SK-N-SH (cell line): ENCODE data around the gene NFIA. TPM values are rescaled to one million over a fixed set of nuclear protein-coding genes. Genes with fewer than 3 reads are reported as not detected.

Experiments used
- CTCF ChIA-PET: fragments of 300-600, 350-600 bp; formaldehyde crosslinking; extraction: SDS; loops from one replicate; lab custom pipeline; 2021; lab: Yijun Ruan, JAX
- POLR2A ChIA-PET: fragments of 350-600 bp; sonication (Branson Sonifier 250); formaldehyde crosslinking; extraction: SDS; loops from one replicate; lab custom pipeline; 2020; ENCODE audit warnings: antibody characterized with exemption, inconsistent platforms; lab: Yijun Ruan, JAX
- DNase-seq: peaks from one replicate; pipeline ENCODE4 v3.0.0; 2012
- H2AFZ ChIP-seq: fragments of 200-600 bp; sonication (generic); 2 replicates; pipeline ENCODE4 v1.8.1; 2016; ENCODE audit warnings: antibody characterized with exemption, mild to moderate bottlenecking, low read depth
- H3F3A ChIP-seq: fragments of 200-600 bp; sonication (generic); replicated peaks from 2 replicates; pipeline ENCODE3; 2016; ENCODE audit warnings: antibody characterized with exemption, mild to moderate bottlenecking; ENCODE audit not compliant: insufficient read depth
- H3K27ac ChIP-seq, 2 experiments: fragments of 200-500 bp in 1 of 2; fragments of 200-600 bp in 1 of 2; sonication (Bioruptor generic) in 1 of 2; sonication (generic), shearing (Covaris generic) in 1 of 2; 2 replicates each; pipeline versions ENCODE4 v1.5.1 to v1.6.1; 2014 to 2016; ENCODE audit warnings: low read depth in 2 of 2, inconsistent platforms in 1 of 2, low read length in 1 of 2, mild to moderate bottlenecking in 1 of 2, mixed read lengths in 1 of 2
- H3K27me3 ChIP-seq: fragments of 200-600 bp; sonication (generic), shearing (Covaris generic); 2 replicates; pipeline ENCODE4 v1.6.1; 2016; ENCODE audit warnings: mixed run types; ENCODE audit not compliant: insufficient read depth
- H3K36me3 ChIP-seq, 2 experiments: fragments of 200-500 bp in 1 of 2; fragments of 200-600 bp in 1 of 2; sonication (Bioruptor generic) in 1 of 2; sonication (generic) in 1 of 2; replicated peaks in 1 of 2; 2 replicates each; pipeline versions ENCODE3 to v1.5.1; 2014 to 2016; ENCODE audit warnings: low read length in 1 of 2, mild to moderate bottlenecking in 1 of 2; ENCODE audit not compliant: insufficient read depth in 2 of 2, control insufficient read depth in 1 of 2
- H3K4me1 ChIP-seq, 2 experiments: fragments of 200-500 bp in 1 of 2; fragments of 200-600 bp in 1 of 2; sonication (Bioruptor generic) in 1 of 2; sonication (generic), shearing (Covaris generic) in 1 of 2; 2 replicates each; pipeline versions ENCODE4 v1.5.1 to v1.6.1; 2014 to 2016; ENCODE audit warnings: low read depth in 1 of 2, low read length in 1 of 2, mixed run types in 1 of 2; ENCODE audit not compliant: insufficient read depth in 2 of 2, control insufficient read depth in 1 of 2
- H3K4me2 ChIP-seq: fragments of 200-600 bp; sonication (generic), shearing (Covaris generic); 2 replicates; pipeline ENCODE4 v1.6.1; 2017; ENCODE audit warnings: mixed run types
- H3K4me3 ChIP-seq, 2 experiments: fragments of 200-500 bp in 1 of 2; fragments of 200-600 bp in 1 of 2; sonication (Bioruptor generic) in 1 of 2; sonication (generic), shearing (Covaris generic) in 1 of 2; 2 replicates each; pipeline versions ENCODE4 v1.5.1 to v1.8.1; 2014 to 2016; ENCODE audit warnings: low read depth in 2 of 2, inconsistent platforms in 1 of 2, low read length in 1 of 2, mild to moderate bottlenecking in 1 of 2, mixed read lengths in 1 of 2, moderate library complexity in 1 of 2
- H3K79me2 ChIP-seq: fragments of 200-600 bp; sonication (generic); 2 replicates; pipeline ENCODE4 v1.8.1; 2017; ENCODE audit warnings: mild to moderate bottlenecking; ENCODE audit not compliant: insufficient read depth
- H3K9ac ChIP-seq: fragments of 200-600 bp; sonication (generic); 2 replicates; pipeline ENCODE4 v1.6.1; 2017; ENCODE audit warnings: mixed run types
- H3K9me2 ChIP-seq: fragments of 200-600 bp; sonication (generic); 2 replicates; pipeline ENCODE4 v1.6.1; 2017; ENCODE audit warnings: mixed run types
- H3K9me3 ChIP-seq: fragments of 200-600 bp; sonication (generic); 2 replicates; pipeline ENCODE4 v1.6.1; 2017; ENCODE audit warnings: mixed run types, mild to moderate bottlenecking, moderate library complexity
- H4K20me1 ChIP-seq: fragments of 200-600 bp; sonication (generic); 2 replicates; pipeline ENCODE4 v1.6.1; 2017; ENCODE audit warnings: mild to moderate bottlenecking, mixed run types; ENCODE audit not compliant: insufficient read depth
- CTCF ChIP-seq: fragments of 200-600 bp; sonication (generic); IDR thresholded peaks from 2 replicates; pipeline ENCODE4 v1.6.1; 2017; ENCODE audit warnings: antibody characterized with exemption, mild to moderate bottlenecking, moderate library complexity
- ELF1 ChIP-seq: IDR thresholded peaks from 2 replicates; pipeline ENCODE4 v1.4.0; 2012
- EP300 ChIP-seq, 2 experiments: IDR thresholded peaks; 2 replicates each; pipeline versions ENCODE4 v1.4.0 to v1.6.1; 2012; ENCODE audit warnings: borderline replicate concordance in 1 of 2, low read depth in 1 of 2, low read length in 1 of 2
- FOXJ3 ChIP-seq: sonication (generic); formaldehyde crosslinking; IDR thresholded peaks from 2 replicates; pipeline ENCODE4 v1.5.1; 2020; ENCODE audit warnings: mild to moderate bottlenecking, missing genetic modification reagents
- FOXM1 ChIP-seq: IDR thresholded peaks from 2 replicates; pipeline ENCODE4 v1.4.0; 2012; ENCODE audit warnings: low read depth, mild to moderate bottlenecking
- GATA2 ChIP-seq: sonication (generic); formaldehyde crosslinking; IDR thresholded peaks from 2 replicates; pipeline ENCODE4 v1.5.0; 2020; ENCODE audit warnings: mild to moderate bottlenecking, missing genetic modification reagents
- MEF2A ChIP-seq: IDR thresholded peaks from 2 replicates; pipeline ENCODE4 v1.4.0; 2012; ENCODE audit warnings: low read depth, borderline replicate concordance
- NFIC ChIP-seq: IDR thresholded peaks from 2 replicates; pipeline ENCODE4 v1.4.0; 2012; ENCODE audit warnings: borderline replicate concordance
- SIN3A ChIP-seq: IDR thresholded peaks from 2 replicates; pipeline ENCODE4 v1.6.1; 2012; ENCODE audit warnings: low read depth, mild to moderate bottlenecking, low read length, moderate library complexity, borderline replicate concordance
- TAF1 ChIP-seq: IDR thresholded peaks from 2 replicates; pipeline ENCODE4 v1.6.1; 2012; ENCODE audit warnings: low read depth, mild to moderate bottlenecking, low read length, moderate library complexity, borderline replicate concordance
- TCF12 ChIP-seq: IDR thresholded peaks from 2 replicates; pipeline ENCODE4 v1.4.0; 2012
- TEAD4 ChIP-seq: IDR thresholded peaks from 2 replicates; pipeline ENCODE4 v1.4.0; 2012; ENCODE audit warnings: mild to moderate bottlenecking, borderline replicate concordance; ENCODE audit not compliant: insufficient read depth
- WGBS: methylation state at CpG from one replicate; pipeline ENCODE4 v1.1.6; 2017; ENCODE audit warnings: low lambda C conversion rate; 5-methylcytosine and 5-hydroxymethylcytosine counted together
- polyA plus RNA-seq, 3 experiments: library from polyadenylated mRNA; depleted of rRNA; stranded (reverse); fragments of >200 nt; gene quantifications; 2 replicates each; pipeline ENCODE4 v1.2.3, GENCODE V29; 2012
- TF ChIP-seq, protein P1 (sequence below): fragments of 150-350 bp; IDR thresholded peaks from 2 replicates; pipeline ENCODE4 v1.6.1; 2016; ENCODE audit warnings: mild to moderate bottlenecking, low read depth, low read length
- TF ChIP-seq, protein P2 (sequence below): IDR thresholded peaks from 2 replicates; pipeline ENCODE4 v1.4.0; 2012; ENCODE audit warnings: low read depth, borderline replicate concordance
- TF ChIP-seq, protein P3 (sequence below): fragments of 150-350 bp; IDR thresholded peaks from 2 replicates; pipeline ENCODE4 v1.6.1; 2017; ENCODE audit warnings: antibody characterized with exemption, low read length, low read depth, borderline replicate concordance
- TF ChIP-seq, protein P4 (sequence below): IDR thresholded peaks from 2 replicates; pipeline ENCODE4 v1.4.0; 2012; ENCODE audit warnings: low read depth

The NFIA gene
- polyA plus RNA-seq, 1 of the 3 experiments (the other 2 are of a cell fraction): 3.3 TPM

DNA sequence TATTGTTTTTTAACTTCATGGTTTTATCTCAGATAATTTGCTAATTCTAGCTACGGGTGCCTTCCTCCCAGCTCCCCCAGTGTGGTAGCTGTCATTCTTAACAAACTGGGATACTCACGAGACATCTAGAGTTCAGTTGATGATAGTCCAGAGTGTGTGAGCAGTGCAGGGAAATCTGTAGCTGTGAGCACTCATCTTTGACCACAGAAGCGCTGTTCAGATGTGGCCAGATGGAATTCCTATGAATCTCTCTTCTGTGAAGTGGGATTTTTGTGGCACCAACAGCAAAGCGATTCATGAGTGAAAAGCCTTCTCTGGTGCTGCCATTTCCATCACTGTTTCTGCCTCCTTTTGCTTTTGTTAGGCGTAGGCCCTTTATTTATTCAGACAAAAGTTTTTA, 125.1 kb downstream of the NFIA start:
- WGBS: 71% methylated on average over 5 of the region's 5 CpGs
- Histone ChIP-seq H2AFZ (no peak overlapping the region), H4K20me1 (no peaks in the 10 kb centered on the region)
- CTCF ChIA-PET: interaction anchor here (1.1 kb wide), 2 partner anchors 9 to 11 kb away, joined by 3 read pairs; no protein-coding TSS in a partner anchor
- TF ChIP-seq MEF2A (no peak), CTCF (no peak), SIN3A (no peak), EP300 (IDR thresholded peaks at IDR 0.05; ENCODE audit: borderline replicate concordance in 1 of 2, low read depth in 1 of 2, low read length in 1 of 2) (no peak), TAF1 (no peak), GATA2 (CRISPR knock-in tag) (no peak), FOXJ3 (CRISPR knock-in tag) (no peak), ELF1 (no peak)
- TF ChIP-seq, protein P1, sequence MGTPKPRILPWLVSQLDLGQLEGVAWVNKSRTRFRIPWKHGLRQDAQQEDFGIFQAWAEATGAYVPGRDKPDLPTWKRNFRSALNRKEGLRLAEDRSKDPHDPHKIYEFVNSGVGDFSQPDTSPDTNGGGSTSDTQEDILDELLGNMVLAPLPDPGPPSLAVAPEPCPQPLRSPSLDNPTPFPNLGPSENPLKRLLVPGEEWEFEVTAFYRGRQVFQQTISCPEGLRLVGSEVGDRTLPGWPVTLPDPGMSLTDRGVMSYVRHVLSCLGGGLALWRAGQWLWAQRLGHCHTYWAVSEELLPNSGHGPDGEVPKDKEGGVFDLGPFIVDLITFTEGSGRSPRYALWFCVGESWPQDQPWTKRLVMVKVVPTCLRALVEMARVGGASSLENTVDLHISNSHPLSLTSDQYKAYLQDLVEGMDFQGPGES: no peak
- TF ChIP-seq, protein P2, sequence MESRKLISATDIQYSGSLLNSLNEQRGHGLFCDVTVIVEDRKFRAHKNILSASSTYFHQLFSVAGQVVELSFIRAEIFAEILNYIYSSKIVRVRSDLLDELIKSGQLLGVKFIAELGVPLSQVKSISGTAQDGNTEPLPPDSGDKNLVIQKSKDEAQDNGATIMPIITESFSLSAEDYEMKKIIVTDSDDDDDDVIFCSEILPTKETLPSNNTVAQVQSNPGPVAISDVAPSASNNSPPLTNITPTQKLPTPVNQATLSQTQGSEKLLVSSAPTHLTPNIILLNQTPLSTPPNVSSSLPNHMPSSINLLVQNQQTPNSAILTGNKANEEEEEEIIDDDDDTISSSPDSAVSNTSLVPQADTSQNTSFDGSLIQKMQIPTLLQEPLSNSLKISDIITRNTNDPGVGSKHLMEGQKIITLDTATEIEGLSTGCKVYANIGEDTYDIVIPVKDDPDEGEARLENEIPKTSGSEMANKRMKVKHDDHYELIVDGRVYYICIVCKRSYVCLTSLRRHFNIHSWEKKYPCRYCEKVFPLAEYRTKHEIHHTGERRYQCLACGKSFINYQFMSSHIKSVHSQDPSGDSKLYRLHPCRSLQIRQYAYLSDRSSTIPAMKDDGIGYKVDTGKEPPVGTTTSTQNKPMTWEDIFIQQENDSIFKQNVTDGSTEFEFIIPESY: no peak
- TF ChIP-seq, all 33 proteins: peak for 0
- peaks cover 2 to 15% of the 10 kb centered on the region in 2 experiments; a peak in 3 of 4 replicates for H3K4me1 ChIP-seq
- no peaks in the 10 kb centered on the region for H3K36me3 ChIP-seq
- H3K4me3 ChIP-seq: no peak overlapping the region
- H3K4me2 ChIP-seq: no peak overlapping the region
- no peaks in the 10 kb centered on the region for H3K9me2 ChIP-seq
- H3K79me2 ChIP-seq: no peaks in the 10 kb centered on the region
- no peaks in the 10 kb centered on the region for H3K27me3 ChIP-seq
- no peaks in the 10 kb centered on the region for H3F3A ChIP-seq
- no peak overlapping the region for H3K9ac ChIP-seq
- no peak for DNase-seq
- no peak overlapping the region for H3K27ac ChIP-seq
- no peaks in the 10 kb centered on the region for H3K9me3 ChIP-seq
- POLR2A ChIA-PET: no interaction called here

DNA sequence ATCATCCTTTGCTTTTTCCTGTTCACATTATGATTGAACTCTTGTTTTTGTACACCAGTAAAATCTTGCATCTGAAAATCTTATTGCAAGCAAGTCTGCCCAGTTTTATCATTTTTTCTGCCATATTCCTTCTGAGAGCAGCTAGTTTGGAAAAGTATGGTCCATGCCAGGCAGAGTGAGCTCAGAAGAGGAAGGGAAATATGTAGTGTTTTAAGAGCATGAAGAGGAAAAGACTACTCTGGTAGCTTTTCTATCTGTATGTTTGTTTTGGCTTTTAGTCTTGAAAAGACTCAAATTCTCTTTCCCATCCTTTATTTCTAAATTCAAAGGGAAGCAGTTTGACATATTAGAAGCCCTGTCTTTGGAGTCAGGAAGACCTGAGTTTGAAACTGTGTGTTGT, 125.8 kb downstream of the NFIA start:
- H3K27ac ChIP-seq: no peak overlapping the region
- H4K20me1 ChIP-seq: no peaks in the 10 kb centered on the region
- ChIA-PET CTCF (interaction anchor here (0.9 to 1.1 kb wide), 3 partner anchors 10 to 157 kb away, joined by 3 to 4 read pairs (median 3); no protein-coding TSS in a partner anchor), POLR2A (interaction anchor here (0.6 kb wide), 1 partner anchor 149 kb away, joined by 3 read pairs; no protein-coding TSS in a partner anchor)
- no peak overlapping the region for H3K4me3 ChIP-seq
- DNase-seq: no peak
- no peak overlapping the region for H3K4me2 ChIP-seq
- H3K79me2 ChIP-seq: no peaks in the 10 kb centered on the region
- no peaks in the 10 kb centered on the region for H3K27me3 ChIP-seq
- H3K4me1 ChIP-seq: peaks cover 2 to 15% of the 10 kb centered on the region in 2 experiments; a peak in 3 of 4 replicates
- H2AFZ ChIP-seq: no peak overlapping the region
- no peaks in the 10 kb centered on the region for H3K36me3 ChIP-seq
- TF ChIP-seq, protein P3, sequence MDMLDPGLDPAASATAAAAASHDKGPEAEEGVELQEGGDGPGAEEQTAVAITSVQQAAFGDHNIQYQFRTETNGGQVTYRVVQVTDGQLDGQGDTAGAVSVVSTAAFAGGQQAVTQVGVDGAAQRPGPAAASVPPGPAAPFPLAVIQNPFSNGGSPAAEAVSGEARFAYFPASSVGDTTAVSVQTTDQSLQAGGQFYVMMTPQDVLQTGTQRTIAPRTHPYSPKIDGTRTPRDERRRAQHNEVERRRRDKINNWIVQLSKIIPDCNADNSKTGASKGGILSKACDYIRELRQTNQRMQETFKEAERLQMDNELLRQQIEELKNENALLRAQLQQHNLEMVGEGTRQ: no peak
- TF ChIP-seq TCF12 (no peak), NFIC (no peak), TEAD4 (no peak), FOXM1 (no peak)
- TF ChIP-seq, protein P4, sequence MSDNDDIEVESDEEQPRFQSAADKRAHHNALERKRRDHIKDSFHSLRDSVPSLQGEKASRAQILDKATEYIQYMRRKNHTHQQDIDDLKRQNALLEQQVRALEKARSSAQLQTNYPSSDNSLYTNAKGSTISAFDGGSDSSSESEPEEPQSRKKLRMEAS: no peak
- no peak overlapping the region for H3K9ac ChIP-seq
- H3K9me2 ChIP-seq: no peaks in the 10 kb centered on the region
- H3K9me3 ChIP-seq: no peaks in the 10 kb centered on the region
- H3F3A ChIP-seq: no peaks in the 10 kb centered on the region
